H1 (cell line): ENCODE measurements around the gene YEATS2. TPM values are rescaled to one million over a fixed set of nuclear protein-coding genes. Genes with fewer than 3 reads are reported as not detected.

Source experiments
- CTCF ChIA-PET: fragments of 300-600 bp; sonication (Branson Sonifier 250); formaldehyde crosslinking; loops from one replicate; lab custom pipeline; 2021; ENCODE audit not compliant: partially characterized antibody; lab: Charles Lee
- POLR2A ChIA-PET: fragments of 300-600 bp; sonication (Branson Sonifier 250); formaldehyde crosslinking; loops from one replicate; lab custom pipeline; 2021; ENCODE audit warnings: inconsistent platforms; ENCODE audit not compliant: partially characterized antibody; lab: Charles Lee
- DNase-seq, 2 experiments: peaks; one replicate each; pipeline versions ENCODE4 v3.0.0 to v3.0.0-alpha.2; 2010 to 2022; ENCODE audit warnings: low spot score in 2 of 2, low read depth in 1 of 2, mixed read lengths in 1 of 2
- FAIRE-seq: peaks from 2 replicates; lab custom pipeline; 2011; peaks lifted over from hg19 to GRCh38; lab: Jason Lieb, UNC
- H2AFZ ChIP-seq: 2 replicates; pipeline ENCODE4 v1.8.1; 2012; ENCODE audit warnings: low read length, inconsistent platforms
- H2AK5ac ChIP-seq: 2 replicates; pipeline ENCODE4 v1.6.1; 2013; ENCODE audit warnings: low read depth, low read length
- H2BK120ac ChIP-seq: replicated peaks from 2 replicates; pipeline ENCODE3; 2013; ENCODE audit warnings: low read depth, low read length, inconsistent platforms
- H2BK12ac ChIP-seq: 2 replicates; pipeline ENCODE4 v1.6.1; 2013; ENCODE audit warnings: low read depth, low read length
- H2BK15ac ChIP-seq: 2 replicates; pipeline ENCODE4 v1.6.1; 2013; ENCODE audit warnings: low read length
- H2BK20ac ChIP-seq: 2 replicates; pipeline ENCODE4 v1.6.1; 2013; ENCODE audit warnings: low read length
- H2BK5ac ChIP-seq: 2 replicates; pipeline ENCODE4 v1.6.1; 2013; ENCODE audit warnings: low read depth, low read length
- H3K14ac ChIP-seq: 2 replicates; pipeline ENCODE4 v1.6.1; 2013; ENCODE audit warnings: inconsistent platforms; ENCODE audit not compliant: insufficient read length
- H3K18ac ChIP-seq: 2 replicates; pipeline ENCODE4 v1.6.1; 2013; ENCODE audit warnings: low read length; ENCODE audit errors: extremely low read depth
- H3K23ac ChIP-seq: 2 replicates; pipeline ENCODE4 v1.6.1; 2013; ENCODE audit warnings: inconsistent platforms; ENCODE audit not compliant: insufficient read length
- H3K23me2 ChIP-seq: 2 replicates; pipeline ENCODE4 v1.6.1; 2013; ENCODE audit warnings: low read depth, low read length
- H3K27ac ChIP-seq: 2 replicates; pipeline ENCODE4 v1.6.1; 2011; ENCODE audit warnings: low read depth, low read length, inconsistent platforms
- H3K27me3 ChIP-seq, 4 experiments: replicated peaks in 1 of 4; 1 replicate in 1 of 4; 2 replicates in 3 of 4; pipeline versions ENCODE4 v1.6.1 to v1.8.1; 2011 to 2013; ENCODE audit warnings: low read length in 3 of 4, mild to moderate bottlenecking in 3 of 4, inconsistent platforms in 2 of 4, mixed read lengths in 2 of 4, moderate library complexity in 1 of 4; ENCODE audit not compliant: control insufficient read depth in 3 of 4, insufficient read depth in 3 of 4; ENCODE audit errors: extremely low read depth in 1 of 4
- H3K36me3 ChIP-seq, 4 experiments: 2 replicates each; pipeline versions ENCODE4 v1.6.1 to v1.8.1; 2011 to 2013; ENCODE audit warnings: mild to moderate bottlenecking in 4 of 4, low read length in 3 of 4, moderate library complexity in 2 of 4, control low read depth in 1 of 4, inconsistent platforms in 1 of 4; ENCODE audit not compliant: insufficient read depth in 4 of 4, control insufficient read depth in 2 of 4
- H3K4ac ChIP-seq: replicated peaks from 2 replicates; pipeline ENCODE3; 2013; ENCODE audit warnings: low read length, low read depth, mixed read lengths, inconsistent platforms; ENCODE audit not compliant: insufficient read length
- H3K4me1 ChIP-seq, 4 experiments: replicated peaks in 1 of 4; 1 replicate in 1 of 4; 2 replicates in 3 of 4; pipeline versions ENCODE4 v1.6.1 to v1.8.1; 2011 to 2013; ENCODE audit warnings: low read length in 3 of 4, inconsistent platforms in 2 of 4, mixed read lengths in 1 of 4; ENCODE audit not compliant: insufficient read depth in 4 of 4, control insufficient read depth in 3 of 4
- H3K4me2 ChIP-seq, 2 experiments: 2 replicates each; pipeline versions ENCODE4 v1.6.1 to v1.8.1; 2011 to 2013; ENCODE audit warnings: low read depth in 2 of 2, low read length in 2 of 2, control low read depth in 1 of 2, inconsistent platforms in 1 of 2, mild to moderate bottlenecking in 1 of 2; ENCODE audit not compliant: insufficient read depth in 1 of 2
- H3K4me3 ChIP-seq, 4 experiments: fragments of 200-600, 300-600 bp in 1 of 4; sonication (generic), shearing (Covaris generic), sonication (Bioruptor Twin) in 1 of 4; 2 replicates each; pipeline versions ENCODE4 v1.5.1 to v1.8.1; 2011 to 2016; ENCODE audit warnings: low read length in 4 of 4, low read depth in 3 of 4, control low read depth in 2 of 4, inconsistent platforms in 2 of 4, mild to moderate bottlenecking in 2 of 4, mixed read lengths in 1 of 4, moderate library complexity in 1 of 4; ENCODE audit not compliant: insufficient read depth in 2 of 4; ENCODE audit errors: extremely low read depth in 1 of 4
- H3K56ac ChIP-seq: replicated peaks from 2 replicates; pipeline ENCODE3; 2013; ENCODE audit warnings: low read depth, mild to moderate bottlenecking, mixed read lengths, low read length, inconsistent platforms; ENCODE audit not compliant: insufficient read length
- H3K79me1 ChIP-seq: 2 replicates; pipeline ENCODE4 v1.6.1; 2013; ENCODE audit warnings: low read depth, low read length, control low read depth
- H3K79me2 ChIP-seq, 2 experiments: 2 replicates each; pipeline versions ENCODE4 v1.6.1 to v1.8.1; 2012 to 2013; ENCODE audit warnings: low read length in 2 of 2, mild to moderate bottlenecking in 2 of 2, inconsistent platforms in 1 of 2; ENCODE audit not compliant: insufficient read depth in 2 of 2, control insufficient read depth in 1 of 2
- H3K9ac ChIP-seq, 4 experiments: replicated peaks in 1 of 4; 1 replicate in 1 of 4; 2 replicates in 3 of 4; pipeline versions ENCODE4 v1.6.1 to v1.8.1; 2011 to 2013; ENCODE audit warnings: low read depth in 3 of 4, low read length in 3 of 4, control low read depth in 2 of 4, mild to moderate bottlenecking in 2 of 4, moderate library complexity in 2 of 4, inconsistent platforms in 1 of 4; ENCODE audit errors: extremely low read depth in 1 of 4
- H3K9me3 ChIP-seq, 2 experiments: 2 replicates each; pipeline versions ENCODE4 v1.6.1 to v1.8.1; 2012 to 2013; ENCODE audit warnings: mild to moderate bottlenecking in 2 of 2, moderate library complexity in 2 of 2, control low read depth in 1 of 2, inconsistent platforms in 1 of 2, low read depth in 1 of 2, low read length in 1 of 2, mixed read lengths in 1 of 2; ENCODE audit not compliant: insufficient read depth in 2 of 2
- H4K20me1 ChIP-seq, 2 experiments: replicated peaks in 1 of 2; 2 replicates each; pipeline versions ENCODE3 to v1.8.1; 2011 to 2013; ENCODE audit warnings: inconsistent platforms in 2 of 2, low read length in 2 of 2, mild to moderate bottlenecking in 1 of 2; ENCODE audit not compliant: insufficient read depth in 2 of 2, control insufficient read depth in 1 of 2
- H4K5ac ChIP-seq: 2 replicates; pipeline ENCODE4 v1.6.1; 2013; ENCODE audit warnings: low read length, low read depth, mixed read lengths, inconsistent platforms; ENCODE audit not compliant: insufficient read length
- H4K8ac ChIP-seq: 2 replicates; pipeline ENCODE4 v1.8.0; 2013; ENCODE audit warnings: mild to moderate bottlenecking, moderate library complexity, low read length, inconsistent platforms; ENCODE audit not compliant: insufficient read depth; ENCODE audit errors: extremely low read depth
- H4K91ac ChIP-seq: replicated peaks from 2 replicates; pipeline ENCODE3; 2013; ENCODE audit warnings: low read length, mixed read lengths, inconsistent platforms; ENCODE audit not compliant: insufficient read length
- CEBPB ChIP-seq: IDR thresholded peaks from 2 replicates; pipeline ENCODE4 v1.6.1; 2012; ENCODE audit warnings: low read depth, low read length
- CHD2 ChIP-seq: IDR thresholded peaks from 2 replicates; pipeline ENCODE4 v1.6.1; 2012; ENCODE audit warnings: low read length, improper control_type of control experiment
- CTCF ChIP-seq, 3 experiments: IDR thresholded peaks; 1 replicate in 2 of 3; 2 replicates in 1 of 3; pipeline versions ENCODE4 v1.5.1 to v1.6.1; 2011; ENCODE audit warnings: low read length in 3 of 3, mild to moderate bottlenecking in 3 of 3, inconsistent platforms in 2 of 3, low read depth in 1 of 3, moderate library complexity in 1 of 3; ENCODE audit not compliant: insufficient read depth in 1 of 3; ENCODE audit errors: control extremely low read depth in 1 of 3
- JUN ChIP-seq: IDR thresholded peaks from 2 replicates; pipeline ENCODE4 v1.6.1; 2011; ENCODE audit warnings: low read depth, mild to moderate bottlenecking, improper control_type of control experiment, low read length
- PHF8 ChIP-seq: fragments of 200-600 bp; sonication (generic); conservative IDR thresholded peaks from 2 replicates; pipeline ENCODE4 v1.7.1; 2012; ENCODE audit warnings: low read depth, mild to moderate bottlenecking, inconsistent platforms, low read length, moderate library complexity
- SIN3A ChIP-seq, 2 experiments: IDR thresholded peaks in 1 of 2; conservative IDR thresholded peaks in 1 of 2; 2 replicates each; pipeline ENCODE4 v1.6.1; 2011 to 2012; ENCODE audit warnings: low read length in 2 of 2, improper control_type of control experiment in 1 of 2, low read depth in 1 of 2, mild to moderate bottlenecking in 1 of 2
- SP4 ChIP-seq: IDR thresholded peaks from 2 replicates; pipeline ENCODE4 v1.6.1; 2012; ENCODE audit warnings: low read length, inconsistent platforms
- TAF1 ChIP-seq: IDR thresholded peaks from 2 replicates; pipeline ENCODE4 v1.6.1; 2011; ENCODE audit warnings: mild to moderate bottlenecking, low read depth, low read length
- USF2 ChIP-seq: IDR thresholded peaks from 2 replicates; pipeline ENCODE4 v1.6.1; 2011; ENCODE audit warnings: low read length, improper control_type of control experiment
- WGBS, 2 experiments: shearing (Covaris generic) in 1 of 2; methylation state at CpG; one replicate each; pipeline versions ENCODE4 v1.1.6 to v1.1.7; 2013 to 2015; ENCODE audit warnings: low lambda C conversion rate in 2 of 2, mixed read lengths in 2 of 2, inconsistent platforms in 1 of 2, low coverage in 1 of 2, missing lambda C conversion rate in 1 of 2; ENCODE audit not compliant: insufficient replicate concordance in 2 of 2, insufficient coverage in 1 of 2, insufficient read length in 1 of 2; ENCODE audit errors: extremely low coverage in 1 of 2, missing lambda C conversion rate in 1 of 2; 5-methylcytosine and 5-hydroxymethylcytosine counted together
- polyA plus RNA-seq, 7 experiments: library from polyadenylated mRNA; depleted of rRNA in 3 of 7; stranded (reverse) in 5 of 7; unstranded in 2 of 7; fragments of >200 nt in 5 of 7; fragments of 200-250 nt in 2 of 7; gene quantifications; 1 replicate in 5 of 7; 2 replicates in 1 of 7; 4 replicates in 1 of 7; pipeline versions ENCODE4 v1.2.1 to v1.2.3, GENCODE V29; 2011 to 2013; ENCODE audit warnings: missing spikeins in 2 of 7, mixed read lengths in 2 of 7
- total RNA-seq: library from RNA; stranded (reverse); fragmentation: NEBNext Ultra II Directional; extraction: Animal tissue kit (Norgen Biotek cat#: 25700); gene quantifications from 2 replicates; pipeline ENCODE4 v1.2.1, GENCODE V29; 2021

Gene YEATS2
- total and polyA plus RNA-seq, 2 of the 8 experiments (the other 6 are each of a cell fraction or from before 2014, with no cell fraction given), result 35.3 to 53.7 TPM

GRCh38 chr3:183733553-183733952 is 36.0 kb downstream of the YEATS2 start:
- H4K5ac ChIP-seq, result no peak overlapping the region
- 86% methylated on average over 7 of the region's 7 CpGs; no CpG with 5 or more reads in 1 of the 2 experiments for WGBS, 2 experiments
- no peak overlapping the region for H2BK20ac ChIP-seq
- ChIA-PET POLR2A (no interaction called here), CTCF (no interaction called here)
- DNase-seq (no peak), FAIRE-seq (no peak)
- H4K20me1 ChIP-seq, result peaks cover 0 to 1% of the 10 kb centered on the region in 2 experiments
- H3K4ac ChIP-seq, result no peak overlapping the region
- H3K56ac ChIP-seq, result no peak overlapping the region
- no peak overlapping the region for H3K18ac ChIP-seq
- H3K4me1 ChIP-seq, result no peaks in the 10 kb centered on the region
- H4K8ac ChIP-seq, result no peak overlapping the region
- no peak overlapping the region for H3K4me2 ChIP-seq
- H3K79me1 ChIP-seq, result no peaks in the 10 kb centered on the region
- no peak overlapping the region for H3K27ac ChIP-seq
- no peak overlapping the region for H2BK120ac ChIP-seq
- no peak overlapping the region for H4K91ac ChIP-seq
- H2AK5ac ChIP-seq, result no peak overlapping the region
- H3K9ac ChIP-seq, result no peak overlapping the region
- no peak overlapping the region for H2BK12ac ChIP-seq
- peaks cover 4 to 72% (median 41%) of the 10 kb centered on the region in 4 experiments; a peak in 7 of 8 replicates for H3K36me3 ChIP-seq
- H3K23ac ChIP-seq, result no peak overlapping the region
- no peak overlapping the region for H2BK5ac ChIP-seq
- no peak overlapping the region for H2BK15ac ChIP-seq
- H3K4me3 ChIP-seq, result no peak overlapping the region
- TF ChIP-seq PHF8 (no peak), SIN3A (conservative IDR thresholded peaks at IDR 0.05 in 1 of 2, IDR thresholded peaks at IDR 0.05 in 1 of 2; ENCODE audit: low read depth in 1 of 2, low read length in 2 of 2) (no peak), SP4 (no peak), CEBPB (no peak), CTCF (IDR thresholded peaks at IDR 0.05; ENCODE audit: control extremely low read depth in 1 of 3, insufficient read depth in 1 of 3, low read depth in 1 of 3, low read length in 3 of 3) (no peak), TAF1 (no peak), JUN (no peak), CHD2 (no peak), USF2 (no peak)
- H3K14ac ChIP-seq, result no peak overlapping the region
- H2AFZ ChIP-seq, result no peak overlapping the region
- H3K27me3 ChIP-seq, result no peaks in the 10 kb centered on the region
- no peaks in the 10 kb centered on the region for H3K23me2 ChIP-seq
- H3K79me2 ChIP-seq, result peaks cover 0 to 5% of the 10 kb centered on the region in 2 experiments; a peak in 1 of 4 replicates
- no peaks in the 10 kb centered on the region for H3K9me3 ChIP-seq
